Activated CD4-positive, alpha-beta T cell treated with anti-CD3 and anti-CD28 coated beads for 36 hours (primary cell): ENCODE results near the gene SLC1A5. TPM values are rescaled to one million over a fixed set of nuclear protein-coding genes. Genes with fewer than 3 reads are reported as not detected.
"Not testable (repeated sequence)": the region's sequence is repeated elsewhere in the genome, so short reads cannot be mapped to it uniquely, and the experiment has no call there.

Source experiments
- ATAC-seq: fragments of 200-7000 bp; cut with Tn5 transposase; one replicate; pipeline ENCODE4 v1.10.0; 2021; ENCODE audit warnings: mild to moderate bottlenecking, moderate library complexity
- CTCF ChIA-PET: fragments of 350-600 bp; sonication (Branson Sonifier 250); formaldehyde crosslinking; loops from one replicate; lab custom pipeline; 2021; ENCODE audit warnings: antibody characterized with exemption; lab: Charles Lee
- POLR2A ChIA-PET: fragments of 350-600 bp; sonication (Branson Sonifier 250); formaldehyde crosslinking; loops from one replicate; lab custom pipeline; 2021; ENCODE audit warnings: antibody characterized with exemption, inconsistent platforms; lab: Charles Lee
- DNase-seq: peaks from one replicate; pipeline ENCODE4 v3.0.0-alpha.2; 2020
- H3K27ac Mint-ChIP-seq: one replicate; pipeline ENCODE4 v1.8.0; 2021; ENCODE audit warnings: mixed read lengths
- H3K27me3 Mint-ChIP-seq: one replicate; pipeline ENCODE4 v1.8.0; 2021; ENCODE audit warnings: mixed read lengths
- H3K36me3 Mint-ChIP-seq: one replicate; pipeline ENCODE4 v1.8.0; 2021; ENCODE audit warnings: low read depth, mixed read lengths
- H3K4me1 Mint-ChIP-seq: one replicate; pipeline ENCODE4 v1.8.0; 2021; ENCODE audit warnings: mixed read lengths
- H3K4me3 Mint-ChIP-seq: one replicate; pipeline ENCODE4 v1.8.0; 2021; ENCODE audit warnings: mild to moderate bottlenecking, moderate library complexity, mixed read lengths
- H3K9me3 Mint-ChIP-seq: one replicate; pipeline ENCODE4 v1.8.0; 2021; ENCODE audit warnings: low read depth, mixed read lengths
- intact Hi-C, 2 experiments: fragments of 100-400 bp; cut with DNase I in 1 of 2; cut with micrococcal nuclease in 1 of 2; formaldehyde crosslinking; loops; one replicate each; pipeline versions ENCODE4 v1.14.2 to v1.15.1; 2022 to 2024; cut with DNase I, micrococcal nuclease
- total RNA-seq, 2 experiments: library from RNA; stranded (reverse); gene quantifications; one replicate each; pipeline ENCODE4 v1.2.3, GENCODE V29; 2021

The SLC1A5 gene
- total RNA-seq, 2 experiments from 2014 or later, result 200 to 227 TPM

DNA sequence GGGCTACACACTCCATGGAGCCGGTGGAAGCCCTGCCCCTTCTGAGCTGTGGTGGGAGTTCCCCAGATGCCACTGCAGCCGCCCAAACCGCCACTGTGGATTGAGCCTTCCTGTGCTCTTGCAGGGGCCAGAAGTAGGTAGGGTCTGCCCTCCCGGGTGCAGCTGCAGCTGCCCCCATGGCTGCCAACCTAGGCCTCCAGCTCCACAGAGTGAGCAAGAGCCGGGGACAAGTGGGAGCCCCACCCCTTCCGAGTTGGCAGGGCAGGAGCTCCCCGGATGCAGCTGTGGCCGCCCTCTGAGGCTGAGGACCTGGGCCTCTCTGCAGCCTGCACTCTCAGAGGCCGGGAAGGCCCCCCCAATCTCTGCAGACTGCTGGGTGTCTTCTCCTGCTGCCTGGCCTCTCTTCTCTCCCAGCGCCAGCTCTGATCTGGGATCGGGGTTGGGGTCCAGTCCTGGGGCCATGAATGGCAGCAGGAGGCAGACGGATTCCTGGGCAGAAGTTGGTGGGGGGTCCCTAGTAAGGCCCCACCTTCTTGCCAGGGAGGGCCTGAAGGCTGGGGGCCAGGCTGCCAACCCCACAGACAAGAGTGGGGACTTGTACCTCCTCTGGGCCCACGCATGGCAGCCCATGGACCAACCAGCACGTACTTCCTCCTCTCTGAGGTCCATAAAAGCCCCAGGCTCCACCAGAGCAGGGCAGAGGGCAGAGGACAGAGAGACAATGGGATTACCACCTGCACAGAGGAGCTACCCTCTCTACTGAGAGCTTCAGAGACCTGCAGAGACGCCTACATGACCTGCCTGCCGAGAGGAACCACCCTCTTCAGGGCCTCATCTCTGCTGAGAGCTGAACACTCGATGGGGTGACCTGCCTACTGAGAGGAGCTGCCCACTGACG lies 33.4 kb upstream of the SLC1A5 start:
- ChIA-PET CTCF (interaction anchor here (0.6 to 1.3 kb wide), 8 partner anchors 9 to 423 kb away, joined by 3 to 5 read pairs (median 3); no protein-coding TSS in a partner anchor), POLR2A (interaction anchor here (0.7 to 1.4 kb wide), 2 partner anchors 19 to 21 kb away, joined by 3 to 4 read pairs; no protein-coding TSS in a partner anchor)
- DNase-seq (peak; percentile 74), ATAC-seq (peak; percentile 79)
- peak overlapping the region; percentile 37 for H3K27ac Mint-ChIP-seq
- H3K4me1 Mint-ChIP-seq, result peaks cover 27% of the 10 kb centered on the region
- no peaks in the 10 kb centered on the region for H3K36me3 Mint-ChIP-seq
- no peak overlapping the region for H3K4me3 Mint-ChIP-seq
- intact Hi-C loops, result loop anchor here (2.0 kb wide), 1 partner anchor 33 kb away; the partner anchor contains the start of gene SLC1A5 (in 2 of the 2)
- H3K27me3 Mint-ChIP-seq, result no peaks in the 10 kb centered on the region
- H3K9me3 Mint-ChIP-seq, result no peaks in the 10 kb centered on the region

DNA sequence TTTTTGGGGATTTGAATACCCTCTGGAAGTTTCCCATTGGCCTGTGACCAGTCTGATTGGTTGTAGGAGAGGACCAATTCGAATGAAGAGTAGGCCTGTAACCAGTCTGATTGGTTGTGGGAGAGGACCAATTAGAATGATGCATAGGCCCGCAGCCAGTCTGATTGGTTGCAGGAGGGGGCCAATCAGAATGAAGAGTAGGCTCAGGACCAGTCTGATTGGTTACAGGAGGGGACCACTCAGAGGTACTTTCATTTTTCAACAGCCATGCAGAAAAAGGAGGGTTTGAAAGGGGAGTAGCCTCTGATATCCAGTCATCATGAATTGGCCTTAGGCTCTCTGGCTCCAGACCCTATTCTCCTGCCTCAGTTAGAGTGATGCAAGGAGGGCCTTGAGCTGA lies 30.4 kb upstream of the SLC1A5 start:
- no peak overlapping the region for H3K27ac Mint-ChIP-seq
- no peaks in the 10 kb centered on the region for H3K9me3 Mint-ChIP-seq
- no peaks in the 10 kb centered on the region for H3K36me3 Mint-ChIP-seq
- no peaks in the 10 kb centered on the region for H3K27me3 Mint-ChIP-seq
- no peak overlapping the region for H3K4me3 Mint-ChIP-seq
- ChIA-PET POLR2A (no interaction called here), CTCF (interaction anchor here (1.3 to 2.2 kb wide), 2 partner anchors 22 to 70 kb away, joined by 6 to 12 read pairs; no protein-coding TSS in a partner anchor)
- peaks cover 25% of the 10 kb centered on the region for H3K4me1 Mint-ChIP-seq
- DNase-seq (peak; percentile 48), ATAC-seq (peak; percentile 57)
- intact Hi-C loops, result no loop called here

DNA sequence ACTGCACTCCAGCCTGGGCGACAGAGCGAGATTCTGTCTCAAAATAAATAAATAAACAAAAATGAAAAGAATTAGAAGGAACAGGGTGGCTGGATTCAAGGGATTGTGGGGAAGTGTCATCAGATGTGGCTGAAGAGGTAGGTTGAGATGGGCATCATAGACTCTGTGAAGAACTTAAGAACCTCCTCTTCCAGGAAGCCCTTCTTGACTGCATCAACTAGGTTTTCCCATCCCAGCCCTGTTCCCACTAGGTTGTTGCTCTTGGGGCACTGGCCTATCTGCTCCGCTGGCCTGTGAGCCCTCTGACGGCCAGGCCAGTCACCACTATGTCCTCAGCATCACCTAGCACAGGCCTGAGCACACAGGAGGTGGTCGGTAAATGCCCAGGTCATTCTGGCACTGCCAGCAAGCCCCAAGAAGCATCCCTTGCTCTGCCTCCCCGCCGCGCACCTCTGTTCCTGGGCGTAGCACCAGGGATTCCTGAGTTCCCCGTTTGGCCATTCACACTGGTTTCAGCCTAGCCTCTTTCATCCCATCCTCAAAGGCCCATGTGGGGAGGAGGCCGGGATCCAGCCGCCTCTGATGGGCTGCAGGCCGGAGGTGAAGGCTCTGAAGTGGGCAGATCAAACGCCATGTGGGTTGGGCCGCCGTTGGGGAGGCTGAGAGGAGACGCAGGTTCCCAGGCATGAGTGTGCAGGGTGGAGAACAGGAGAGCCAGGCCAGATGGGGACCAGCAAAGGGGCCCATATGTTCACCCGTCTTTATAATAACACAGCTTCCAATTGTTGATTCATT lies 27.6 kb upstream of the SLC1A5 start:
- H3K27me3 Mint-ChIP-seq, result no peaks in the 10 kb centered on the region
- ATAC-seq, result no peak
- ChIA-PET CTCF (no interaction called here), POLR2A (no interaction called here)
- H3K4me3 Mint-ChIP-seq, result no peak overlapping the region
- no peak for DNase-seq
- no peaks in the 10 kb centered on the region for H3K36me3 Mint-ChIP-seq
- H3K4me1 Mint-ChIP-seq, result peaks cover 15% of the 10 kb centered on the region
- H3K27ac Mint-ChIP-seq, result no peak overlapping the region
- intact Hi-C loops, result no loop called here
- H3K9me3 Mint-ChIP-seq, result no peaks in the 10 kb centered on the region

DNA sequence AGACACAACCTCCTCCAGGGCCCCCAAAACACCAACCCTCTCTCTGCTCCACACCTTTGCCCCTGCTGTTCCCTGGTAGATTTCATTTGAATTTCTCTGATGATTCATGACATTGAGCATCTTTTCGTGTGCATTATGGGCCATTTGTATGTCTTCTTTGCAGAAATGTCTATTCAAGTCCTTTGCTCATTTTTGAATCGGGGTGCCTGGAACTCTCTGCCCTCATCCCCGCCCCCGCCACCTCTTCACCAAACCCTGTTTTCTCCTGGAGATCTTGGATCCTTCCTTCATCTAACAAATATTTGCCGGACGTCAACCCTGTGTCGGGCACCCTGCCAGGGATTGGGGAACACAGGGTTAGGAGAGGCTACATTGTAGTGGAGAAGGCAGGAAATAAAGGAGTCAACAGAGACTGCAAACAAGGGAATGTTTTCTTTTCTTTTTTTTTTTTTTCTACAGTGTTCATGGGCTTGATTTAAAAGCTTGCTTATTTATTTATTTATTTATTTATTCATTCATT lies 25.5 kb upstream of the SLC1A5 start:
- no peak for DNase-seq
- POLR2A ChIA-PET, result interaction anchor here (0.6 kb wide), 1 partner anchor 39 kb away, joined by 3 read pairs; no protein-coding TSS in a partner anchor
- CTCF ChIA-PET, result interaction anchor here (0.8 to 1.1 kb wide), 3 partner anchors 9 to 60 kb away, joined by 3 to 6 read pairs (median 3); no protein-coding TSS in a partner anchor
- Mint-ChIP-seq H3K4me3 (no peak overlapping the region), H3K36me3 (no peaks in the 10 kb centered on the region), H3K9me3 (no peaks in the 10 kb centered on the region), H3K27ac (no peak overlapping the region), H3K27me3 (no peaks in the 10 kb centered on the region), H3K4me1 (no peaks in the 10 kb centered on the region)
- intact Hi-C loops, result no loop called here
- ATAC-seq, result no peak

DNA sequence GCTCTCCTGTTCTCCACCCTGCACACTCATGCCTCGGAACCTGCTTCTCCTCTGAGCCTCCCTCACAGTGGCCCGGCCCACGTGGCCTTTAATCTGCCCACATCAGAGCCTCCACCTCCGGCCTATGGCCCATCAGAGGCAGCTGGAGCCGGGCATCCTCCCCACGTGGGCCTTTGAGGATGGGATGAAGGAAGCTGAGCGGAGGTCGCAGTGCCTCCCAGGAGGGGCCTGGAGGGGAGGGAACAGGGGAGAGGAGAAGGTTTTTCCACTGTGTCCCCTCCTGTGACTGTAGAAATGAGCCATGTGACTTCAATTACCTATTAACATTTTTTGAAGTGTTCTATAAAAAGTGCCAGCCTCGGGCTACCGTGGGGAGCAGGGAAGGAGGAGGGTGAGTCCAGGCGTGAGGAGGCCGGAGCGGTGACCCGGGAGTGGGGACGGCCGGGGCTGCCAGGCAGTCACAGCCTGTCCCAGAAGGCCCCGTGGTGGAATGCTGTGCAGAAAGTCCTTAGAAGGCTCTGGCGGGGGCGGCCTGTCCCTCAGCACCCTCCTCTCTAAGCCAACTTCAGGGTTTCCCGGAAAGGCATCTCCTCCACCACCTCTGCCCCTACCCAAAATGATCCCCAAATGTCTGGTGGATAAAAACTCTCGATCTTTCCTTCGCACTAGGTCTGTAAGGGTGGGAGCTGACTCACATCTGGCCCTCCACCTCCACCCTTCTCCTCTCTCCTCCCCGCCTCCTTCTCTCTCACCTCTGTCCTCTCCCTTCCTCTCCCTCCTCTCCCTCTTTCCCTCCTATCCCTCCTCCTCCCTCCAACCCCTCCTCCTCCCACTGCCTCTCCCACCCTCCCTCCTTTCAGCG lies 24.8 kb upstream of the SLC1A5 start:
- Mint-ChIP-seq H3K9me3 (no peaks in the 10 kb centered on the region), H3K27ac (no peak overlapping the region), H3K4me3 (no peak overlapping the region), H3K36me3 (no peaks in the 10 kb centered on the region), H3K4me1 (no peaks in the 10 kb centered on the region), H3K27me3 (no peaks in the 10 kb centered on the region)
- intact Hi-C loops, result no loop called here
- ChIA-PET CTCF (interaction anchor here (1.0 to 1.8 kb wide), 2 partner anchors 27 to 59 kb away, joined by 3 to 4 read pairs; no protein-coding TSS in a partner anchor), POLR2A (no interaction called here)
- ATAC-seq (no peak), DNase-seq (no peak)

DNA sequence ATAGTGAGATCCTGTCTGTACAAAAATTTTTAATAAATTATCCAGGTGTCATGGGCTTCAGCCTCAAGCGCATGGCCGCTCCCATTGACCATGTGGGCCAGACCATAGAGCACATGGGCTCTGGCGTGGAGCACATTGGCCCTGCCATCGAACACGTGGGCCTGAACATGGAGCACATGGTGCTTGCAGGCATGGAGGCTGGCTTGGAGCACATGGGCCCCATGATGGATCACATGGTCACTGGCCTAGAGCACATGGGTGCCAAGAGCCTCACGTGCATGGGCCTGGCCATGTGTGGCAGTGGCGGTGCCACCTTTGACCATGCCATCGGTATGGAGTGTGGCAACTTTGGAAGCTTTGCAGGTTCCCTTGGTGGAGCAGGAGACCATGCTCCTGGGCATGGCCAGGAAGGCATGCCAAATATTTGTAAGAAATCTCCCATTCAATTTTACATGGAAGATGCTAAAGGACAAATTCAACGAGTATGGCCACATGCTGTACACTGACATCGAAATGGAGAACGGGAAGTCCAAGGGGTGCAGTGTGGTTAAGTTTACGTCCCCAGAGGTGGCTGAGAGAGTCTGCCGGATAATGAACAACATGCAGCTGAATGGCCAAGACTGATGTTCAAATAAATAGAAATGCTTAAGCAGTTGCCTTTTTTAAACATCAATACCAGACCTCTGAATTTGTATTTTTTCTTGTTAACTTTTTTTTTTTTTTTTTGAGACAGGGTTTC lies 21.3 kb upstream of the SLC1A5 start:
- H3K27ac Mint-ChIP-seq, result no peak overlapping the region
- ChIA-PET CTCF (interaction anchor here (0.5 kb wide), 1 partner anchor 1415 kb away, joined by 3 read pairs; no protein-coding TSS in a partner anchor), POLR2A (no interaction called here)
- ATAC-seq, result no peak
- no peaks in the 10 kb centered on the region for H3K36me3 Mint-ChIP-seq
- H3K27me3 Mint-ChIP-seq, result no peaks in the 10 kb centered on the region
- no peak overlapping the region for H3K4me3 Mint-ChIP-seq
- no peaks in the 10 kb centered on the region for H3K4me1 Mint-ChIP-seq
- DNase-seq, result no peak
- no peaks in the 10 kb centered on the region for H3K9me3 Mint-ChIP-seq
- intact Hi-C loops, result no loop called here

DNA sequence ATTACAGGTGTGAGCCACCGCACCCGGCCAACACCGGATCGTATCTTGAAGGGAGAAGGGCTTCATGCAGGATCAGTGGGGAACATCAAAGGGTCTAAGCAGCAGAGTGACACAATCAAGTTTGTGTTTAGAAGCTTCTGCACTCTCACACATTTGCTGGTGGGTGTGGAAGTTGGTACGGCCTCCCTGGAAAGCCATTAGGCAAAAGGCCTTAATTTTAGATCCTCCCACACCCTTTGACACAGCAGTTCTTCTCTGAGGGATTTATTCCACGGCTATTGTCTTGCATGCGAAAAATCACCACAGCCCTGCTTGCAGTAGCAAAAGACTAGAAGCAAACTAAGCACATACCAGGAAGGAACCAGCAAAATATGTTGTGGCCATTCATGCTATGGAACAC lies 18.3 kb upstream of the SLC1A5 start:
- Mint-ChIP-seq H3K27me3 (no peaks in the 10 kb centered on the region), H3K4me1 (no peaks in the 10 kb centered on the region), H3K9me3 (no peaks in the 10 kb centered on the region), H3K4me3 (no peak overlapping the region), H3K36me3 (no peaks in the 10 kb centered on the region), H3K27ac (no peak overlapping the region)
- POLR2A ChIA-PET, result no interaction called here
- intact Hi-C loops, result no loop called here
- CTCF ChIA-PET, result interaction anchor here (1.9 kb wide), 1 partner anchor 34 kb away, joined by 5 read pairs; no protein-coding TSS in a partner anchor
- DNase-seq (no peak), ATAC-seq (no peak)

DNA sequence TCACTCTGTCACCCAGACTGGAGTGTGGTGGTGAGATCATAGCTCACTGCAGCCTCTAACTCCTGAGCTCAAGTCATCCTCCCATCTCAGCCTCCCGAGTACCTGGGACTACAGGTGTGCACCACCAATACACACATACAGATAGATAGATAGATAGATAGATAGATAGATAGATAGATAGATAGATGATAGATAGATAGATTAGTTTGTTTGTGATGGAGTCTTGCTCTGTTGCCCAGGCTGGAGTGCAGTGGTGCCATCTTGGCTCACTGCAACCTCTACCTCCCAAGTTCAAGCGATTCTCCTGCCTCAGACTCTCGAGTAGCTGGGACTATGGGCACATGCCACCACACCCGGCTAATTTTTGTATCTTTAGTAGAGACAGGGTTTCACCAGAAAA lies 16.0 kb upstream of the SLC1A5 start:
- H3K9me3 Mint-ChIP-seq, H3K36me3 Mint-ChIP-seq, intact Hi-C loops, H3K27me3 Mint-ChIP-seq, ATAC-seq, H3K4me1 Mint-ChIP-seq, DNase-seq, POLR2A ChIA-PET, H3K27ac Mint-ChIP-seq, H3K4me3 Mint-ChIP-seq: not testable (repeated sequence)
- CTCF ChIA-PET, result interaction anchor here (1.3 kb wide), 1 partner anchor 36 kb away, joined by 6 read pairs; no protein-coding TSS in a partner anchor

DNA sequence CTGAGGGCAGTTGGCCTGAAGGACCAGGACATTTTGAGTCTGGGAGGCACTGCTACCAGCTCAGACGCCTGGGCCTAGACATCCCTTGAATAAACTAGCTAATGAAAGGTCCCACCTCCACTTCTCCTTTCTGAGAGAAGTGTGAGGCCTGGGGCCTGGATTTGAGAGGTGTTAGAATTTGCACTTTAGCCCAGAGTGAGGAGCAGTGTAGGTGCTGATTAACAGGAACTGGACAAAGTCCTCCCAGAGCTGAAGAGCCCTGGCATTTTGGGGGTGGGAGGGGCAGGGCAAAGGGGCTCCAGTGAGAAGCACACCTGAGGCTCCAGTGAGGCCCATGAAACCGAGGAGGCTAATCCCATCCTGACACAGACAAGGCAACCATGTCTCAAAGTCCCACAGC lies 15.2 kb upstream of the SLC1A5 start:
- CTCF ChIA-PET, result no interaction called here
- no peak overlapping the region for H3K27ac Mint-ChIP-seq
- no peaks in the 10 kb centered on the region for H3K9me3 Mint-ChIP-seq
- no peak overlapping the region for H3K4me3 Mint-ChIP-seq
- no peaks in the 10 kb centered on the region for H3K4me1 Mint-ChIP-seq
- H3K27me3 Mint-ChIP-seq, result no peaks in the 10 kb centered on the region
- DNase-seq (no peak), ATAC-seq (no peak)
- no peaks in the 10 kb centered on the region for H3K36me3 Mint-ChIP-seq
- POLR2A ChIA-PET, result no interaction called here
- intact Hi-C loops, result no loop called here

DNA sequence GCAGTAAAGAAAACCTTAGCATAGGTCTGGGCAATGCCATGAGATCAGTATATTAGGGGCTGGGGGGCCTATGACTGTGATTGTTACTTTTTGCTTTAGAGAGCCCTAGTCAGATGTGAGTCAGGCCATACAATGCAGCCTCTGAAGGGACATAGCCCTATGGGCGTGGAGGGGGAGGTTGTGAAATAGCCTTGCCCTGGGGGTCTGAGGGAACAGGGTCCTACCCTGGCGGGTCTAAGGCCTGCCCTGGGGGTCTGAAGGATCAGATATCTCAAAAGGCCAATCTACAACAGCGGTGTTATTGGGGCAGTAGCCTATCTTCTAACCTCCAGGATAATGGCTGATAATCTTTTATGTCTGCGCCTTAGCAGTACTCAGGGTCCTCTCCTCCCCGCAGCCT lies 13.8 kb upstream of the SLC1A5 start:
- ATAC-seq (no peak), DNase-seq (no peak)
- Mint-ChIP-seq H3K4me1 (no peaks in the 10 kb centered on the region), H3K27me3 (no peaks in the 10 kb centered on the region), H3K9me3 (no peaks in the 10 kb centered on the region), H3K36me3 (no peaks in the 10 kb centered on the region), H3K4me3 (no peak overlapping the region), H3K27ac (no peak overlapping the region)
- CTCF ChIA-PET, result no interaction called here
- POLR2A ChIA-PET, result no interaction called here
- intact Hi-C loops, result no loop called here
